Measurements from ENCODE around the gene RIN1. TPM values are rescaled to one million over a fixed set of nuclear protein-coding genes. Genes with fewer than 3 reads are reported as not detected.
"Not testable (repeated sequence)": the region's sequence is repeated elsewhere in the genome, so short reads cannot be mapped to it uniquely, and the experiment has no call there.

The RIN1 gene
- total RNA-seq (2014; rRNA removed; shearing (Covaris generic)), result 18.7 and 23.9 TPM in 2 replicates
- 76.7 and 81.0 TPM in 2 replicates for polyA plus RNA-seq (2014; cell fraction: nucleus; rRNA removed)

- peak; percentile 67 for DNase-seq (ENCODE audit: extremely low read depth, low read depth)
Measured at GRCh38 chr11:66336234-66337102, at the start of gene RIN1. Gene RIN1, minus strand, starts transcription at chr11:66336434. Its CDS starts 32 bp downstream, at chr11:66336402.

- not testable (repeated sequence) for DNase-seq (ENCODE audit: extremely low read depth, low read depth)
Measured at GRCh38 chr11:66384316-66384715, 48.1 kb upstream of the RIN1 start.

- not testable (repeated sequence) for DNase-seq (ENCODE audit: extremely low read depth, low read depth)
Measured at GRCh38 chr11:66380264-66380663, 44.0 kb upstream of the RIN1 start.

GRCh38 chr11:66373690-66374287 lies 37.6 kb upstream of the RIN1 start:
- DNase-seq (ENCODE audit: extremely low read depth, low read depth), result not testable (repeated sequence)

- DNase-seq (ENCODE audit: extremely low read depth, low read depth), result no peak
Measured at GRCh38 chr11:66373265-66373664, 37.0 kb upstream of the RIN1 start.

GRCh38 chr11:66371627-66372415 lies 35.6 kb upstream of the RIN1 start, which contains the start of gene SLC29A2:
Gene SLC29A2, minus strand, starts transcription at chr11:66371760. Its CDS starts 169 bp downstream, at chr11:66371591.
- no peak for DNase-seq (ENCODE audit: extremely low read depth, low read depth)

GRCh38 chr11:66369073-66369894 lies 33.0 kb upstream of the RIN1 start:
- DNase-seq (ENCODE audit: extremely low read depth, low read depth), result no peak

- DNase-seq (ENCODE audit: extremely low read depth, low read depth), result no peak
Measured at GRCh38 chr11:66368484-66368883, 32.2 kb upstream of the RIN1 start.

GRCh38 chr11:66367561-66368312 lies 31.5 kb upstream of the RIN1 start:
- no peak for DNase-seq (ENCODE audit: extremely low read depth, low read depth)

GRCh38 chr11:66366844-66367477 lies 30.7 kb upstream of the RIN1 start:
- DNase-seq (ENCODE audit: extremely low read depth, low read depth), result no peak

- DNase-seq (ENCODE audit: extremely low read depth, low read depth), result no peak
Measured at GRCh38 chr11:66365711-66366619, 29.7 kb upstream of the RIN1 start.

GRCh38 chr11:66365166-66365565 lies 28.9 kb upstream of the RIN1 start:
- no peak for DNase-seq (ENCODE audit: extremely low read depth, low read depth)

GRCh38 chr11:66363805-66364535 lies 27.7 kb upstream of the RIN1 start:
- no peak for DNase-seq (ENCODE audit: extremely low read depth, low read depth)

- no peak for DNase-seq (ENCODE audit: extremely low read depth, low read depth)
Measured at GRCh38 chr11:66363187-66363601, 27.0 kb upstream of the RIN1 start.

GRCh38 chr11:66362481-66363147 lies 26.4 kb upstream of the RIN1 start:
- no peak for DNase-seq (ENCODE audit: extremely low read depth, low read depth)

GRCh38 chr11:66361502-66361941 lies 25.3 kb upstream of the RIN1 start:
- no peak for DNase-seq (ENCODE audit: extremely low read depth, low read depth)

Measured in NCI-H460 (cell line).